ENCODE data around the gene RAB23.

RAB23 gene

GRCh38 chr6:57177545-57178265 lies 44.4 kb downstream of the RAB23 start:
- no peak for DNase-seq

- no peak for DNase-seq
Measured at GRCh38 chr6:57174511-57174907, 47.6 kb downstream of the RAB23 start.

- DNase-seq = no peak
Measured at GRCh38 chr6:57173886-57174510, 48.1 kb downstream of the RAB23 start.

- DNase-seq = peak; percentile 5 to 14
Measured at GRCh38 chr6:57173056-57173885, 48.8 kb downstream of the RAB23 start.

- DNase-seq = peak; percentile 87 to 89
Measured at GRCh38 chr6:57172136-57173055, 49.7 kb downstream of the RAB23 start, which contains the start of gene BAG2. BAG2 (plus strand) TSS chr6:57172326; CDS start chr6:57172698, 372 bp downstream.

- no peak for DNase-seq
Measured at GRCh38 chr6:57165080-57165479, 57.0 kb downstream of the RAB23 start.

GRCh38 chr6:57163956-57164355 lies 58.2 kb downstream of the RAB23 start:
- no peak for DNase-seq

GRCh38 chr6:57162516-57162915 lies 59.6 kb downstream of the RAB23 start:
- no peak for DNase-seq

- no peak for DNase-seq
Measured at GRCh38 chr6:57162028-57162427, 60.1 kb downstream of the RAB23 start.

- DNase-seq = no peak
Measured at GRCh38 chr6:57159127-57159526, 63.0 kb downstream of the RAB23 start.

- DNase-seq = no peak
Measured at GRCh38 chr6:57158658-57159057, 63.4 kb downstream of the RAB23 start.

- no peak for DNase-seq
Measured at GRCh38 chr6:57147955-57148858, 73.9 kb downstream of the RAB23 start.

- DNase-seq = no peak
Measured at GRCh38 chr6:57147401-57147800, 74.7 kb downstream of the RAB23 start.

GRCh38 chr6:57143690-57144089 lies 78.4 kb downstream of the RAB23 start:
- DNase-seq = no peak

GRCh38 chr6:57142178-57142525 lies 80.0 kb downstream of the RAB23 start:
- no peak for DNase-seq

GRCh38 chr6:57141451-57142177 lies 80.5 kb downstream of the RAB23 start:
- DNase-seq = no peak

- no peak for DNase-seq
Measured at GRCh38 chr6:57138026-57138425, 84.1 kb downstream of the RAB23 start.

- DNase-seq = no peak
Measured at GRCh38 chr6:57137350-57137749, 84.8 kb downstream of the RAB23 start.

Measured in activated CD4-positive, alpha-beta T cell treated with anti-CD3 and anti-CD28 coated beads for 4 hours (primary cell).